Peyer's patch (tissue), 4 donors: ENCODE data around the gene ASB13.

Source experiments
- POLR2A ChIP-seq, 2 donors: fragments of 450-650 bp; IDR thresholded peaks; one replicate each; pipeline ENCODE4 v1.5.1; 2017; ENCODE audit warnings: antibody characterized with exemption in 2 of 2, mild to moderate bottlenecking in 2 of 2, moderate library complexity in 2 of 2
- TF ChIP-seq, protein P1 (sequence below), 6 experiments: fragments of 450-650 bp in 4 of 6; fragments of 200-600 bp in 2 of 6; sonication (generic) in 1 of 6; IDR thresholded peaks; one replicate each; pipeline ENCODE4 v1.5.1; 2017 to 2019; ENCODE audit warnings: antibody characterized with exemption in 6 of 6, mild to moderate bottlenecking in 3 of 6, moderate library complexity in 1 of 6

DNA sequence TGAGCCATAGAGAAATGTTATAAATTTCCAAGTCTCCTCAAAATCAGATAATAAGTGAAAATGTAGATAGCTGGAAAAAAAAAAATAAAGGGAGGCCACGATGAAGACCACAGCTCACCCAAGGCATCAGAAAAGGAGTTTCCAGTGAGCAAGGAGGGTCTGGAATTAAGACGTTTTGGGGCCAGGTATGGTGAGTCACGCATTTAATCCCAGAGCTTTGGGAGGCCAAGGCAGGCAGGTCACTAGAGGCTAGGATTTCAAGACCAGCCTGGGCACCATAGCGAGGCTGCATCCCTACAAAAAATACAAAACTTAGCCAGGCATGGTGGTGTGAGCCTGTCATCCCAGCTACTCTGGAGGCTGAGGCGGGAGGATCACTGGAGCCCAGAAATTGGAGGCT lies 65.5 kb downstream of the ASB13 start:
- TF ChIP-seq, protein P1, sequence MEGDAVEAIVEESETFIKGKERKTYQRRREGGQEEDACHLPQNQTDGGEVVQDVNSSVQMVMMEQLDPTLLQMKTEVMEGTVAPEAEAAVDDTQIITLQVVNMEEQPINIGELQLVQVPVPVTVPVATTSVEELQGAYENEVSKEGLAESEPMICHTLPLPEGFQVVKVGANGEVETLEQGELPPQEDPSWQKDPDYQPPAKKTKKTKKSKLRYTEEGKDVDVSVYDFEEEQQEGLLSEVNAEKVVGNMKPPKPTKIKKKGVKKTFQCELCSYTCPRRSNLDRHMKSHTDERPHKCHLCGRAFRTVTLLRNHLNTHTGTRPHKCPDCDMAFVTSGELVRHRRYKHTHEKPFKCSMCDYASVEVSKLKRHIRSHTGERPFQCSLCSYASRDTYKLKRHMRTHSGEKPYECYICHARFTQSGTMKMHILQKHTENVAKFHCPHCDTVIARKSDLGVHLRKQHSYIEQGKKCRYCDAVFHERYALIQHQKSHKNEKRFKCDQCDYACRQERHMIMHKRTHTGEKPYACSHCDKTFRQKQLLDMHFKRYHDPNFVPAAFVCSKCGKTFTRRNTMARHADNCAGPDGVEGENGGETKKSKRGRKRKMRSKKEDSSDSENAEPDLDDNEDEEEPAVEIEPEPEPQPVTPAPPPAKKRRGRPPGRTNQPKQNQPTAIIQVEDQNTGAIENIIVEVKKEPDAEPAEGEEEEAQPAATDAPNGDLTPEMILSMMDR (IDR thresholded peaks at IDR 0.05), result no peak
- no peak for TF ChIP-seq POLR2A (IDR thresholded peaks at IDR 0.05)
